Duodenal mucosa (tissue), 2 donors: Measurements from ENCODE around the gene DIPK1C.
A peak's percentile ranks its signal among the peaks of the same experiment; 100 is the strongest.

Experiments used
- H3K27ac ChIP-seq: one replicate; pipeline ENCODE4 v1.7.0; 2013; ENCODE audit warnings: low read depth, low read length
- H3K27me3 ChIP-seq, 2 donors: one replicate each; pipeline ENCODE4 v1.7.0; 2013; ENCODE audit warnings: low read length in 2 of 2, control low read depth in 1 of 2; ENCODE audit not compliant: insufficient read depth in 2 of 2, control insufficient read depth in 1 of 2
- H3K36me3 ChIP-seq, 2 donors: one replicate each; pipeline ENCODE4 v1.7.0; 2013; ENCODE audit warnings: low read length in 2 of 2, control low read depth in 1 of 2; ENCODE audit not compliant: insufficient read depth in 2 of 2, control insufficient read depth in 1 of 2
- H3K4me1 ChIP-seq, 2 donors: one replicate each; pipeline ENCODE4 v1.7.0; 2013; ENCODE audit warnings: low read length in 2 of 2, control low read depth in 1 of 2; ENCODE audit not compliant: insufficient read depth in 2 of 2, control insufficient read depth in 1 of 2
- H3K4me3 ChIP-seq, 2 donors: one replicate each; pipeline ENCODE4 v1.7.0; 2013; ENCODE audit warnings: low read length in 2 of 2, low read depth in 1 of 2
- H3K9ac ChIP-seq, 2 donors: one replicate each; pipeline ENCODE4 v1.7.0; 2013; ENCODE audit warnings: low read length in 2 of 2, low read depth in 1 of 2
- H3K9me3 ChIP-seq, 2 donors: one replicate each; pipeline ENCODE4 v1.7.0; 2013; ENCODE audit warnings: low read length in 2 of 2, control low read depth in 1 of 2; ENCODE audit not compliant: control insufficient read depth in 1 of 2

DIPK1C gene

GRCh38 chr18:74486119-74486849 lies 29.2 kb upstream of the DIPK1C start:
- no peaks in the 10 kb centered on the region for H3K9me3 ChIP-seq
- H3K9ac ChIP-seq = no peak overlapping the region
- no peak overlapping the region for H3K27ac ChIP-seq

GRCh38 chr18:74482697-74483096 lies 25.6 kb upstream of the DIPK1C start:
- Histone ChIP-seq H3K4me1 (peaks cover 9 to 20% of the 10 kb centered on the region in 2 donors), H3K27me3 (no peaks in the 10 kb centered on the region), H3K9ac (no peak overlapping the region), H3K36me3 (no peaks in the 10 kb centered on the region), H3K9me3 (no peaks in the 10 kb centered on the region), H3K4me3 (no peak overlapping the region), H3K27ac (no peak overlapping the region)

More at GRCh38 chr18:74486119-74486849, 29.2 kb upstream of the DIPK1C start:
- no peak overlapping the region for H3K4me3 ChIP-seq
- peaks cover 0 to 5% of the 10 kb centered on the region in 2 donors for H3K4me1 ChIP-seq
- H3K27me3 ChIP-seq = no peaks in the 10 kb centered on the region
- H3K36me3 ChIP-seq = no peaks in the 10 kb centered on the region

GRCh38 chr18:74480149-74480651 lies 23.1 kb upstream of the DIPK1C start:
- Histone ChIP-seq H3K4me3 (peak overlapping the region; percentile 32 to 59), H3K36me3 (no peaks in the 10 kb centered on the region), H3K27me3 (no peaks in the 10 kb centered on the region), H3K4me1 (peaks cover 9 to 20% of the 10 kb centered on the region in 2 donors), H3K9me3 (no peaks in the 10 kb centered on the region), H3K9ac (no peak overlapping the region), H3K27ac (no peak overlapping the region)

GRCh38 chr18:74479486-74480148 lies 22.5 kb upstream of the DIPK1C start:
- Histone ChIP-seq H3K4me3 (no peak overlapping the region), H3K9me3 (no peaks in the 10 kb centered on the region), H3K27ac (no peak overlapping the region), H3K4me1 (peaks cover 9 to 16% of the 10 kb centered on the region in 2 donors), H3K9ac (no peak overlapping the region), H3K27me3 (no peaks in the 10 kb centered on the region), H3K36me3 (no peaks in the 10 kb centered on the region)

- Histone ChIP-seq H3K27me3 (no peaks in the 10 kb centered on the region), H3K4me3 (no peak overlapping the region), H3K36me3 (no peaks in the 10 kb centered on the region), H3K9me3 (no peaks in the 10 kb centered on the region), H3K4me1 (peaks cover 9 to 14% of the 10 kb centered on the region in 2 donors), H3K27ac (no peak overlapping the region), H3K9ac (no peak overlapping the region)
These were observed 21.8 kb upstream of the DIPK1C start for GRCh38 chr18:74478880-74479279.

- H3K4me1 ChIP-seq = peaks cover 9 to 14% of the 10 kb centered on the region in 2 donors
- H3K4me3 ChIP-seq = no peak overlapping the region
- no peaks in the 10 kb centered on the region for H3K36me3 ChIP-seq
- no peak overlapping the region for H3K9ac ChIP-seq
- H3K27ac ChIP-seq = no peak overlapping the region
- H3K9me3 ChIP-seq = no peaks in the 10 kb centered on the region
- no peaks in the 10 kb centered on the region for H3K27me3 ChIP-seq
These were observed 21.2 kb upstream of the DIPK1C start for GRCh38 chr18:74478316-74478715.

- Histone ChIP-seq H3K4me3 (no peak overlapping the region), H3K9me3 (no peaks in the 10 kb centered on the region), H3K27ac (no peak overlapping the region), H3K27me3 (no peaks in the 10 kb centered on the region), H3K36me3 (no peaks in the 10 kb centered on the region), H3K9ac (no peak overlapping the region), H3K4me1 (peaks cover 9 to 14% of the 10 kb centered on the region in 2 donors)
These were observed 20.7 kb upstream of the DIPK1C start for GRCh38 chr18:74477771-74478170.

- no peak overlapping the region for H3K4me3 ChIP-seq
- H3K27me3 ChIP-seq = no peaks in the 10 kb centered on the region
- peaks cover 9 to 14% of the 10 kb centered on the region in 2 donors for H3K4me1 ChIP-seq
- H3K9me3 ChIP-seq = no peaks in the 10 kb centered on the region
- H3K9ac ChIP-seq = no peak overlapping the region
- no peak overlapping the region for H3K27ac ChIP-seq
- H3K36me3 ChIP-seq = no peaks in the 10 kb centered on the region
These were observed 19.0 kb upstream of the DIPK1C start for GRCh38 chr18:74476140-74476539.

- H3K27me3 ChIP-seq = no peaks in the 10 kb centered on the region
- H3K36me3 ChIP-seq = no peaks in the 10 kb centered on the region
- no peak overlapping the region for H3K27ac ChIP-seq
- peaks cover 0 to 4% of the 10 kb centered on the region in 2 donors for H3K9me3 ChIP-seq
- H3K9ac ChIP-seq = no peak overlapping the region
- H3K4me1 ChIP-seq = no peaks in the 10 kb centered on the region
- no peak overlapping the region for H3K4me3 ChIP-seq
These were observed 17.0 kb upstream of the DIPK1C start for GRCh38 chr18:74473976-74474640.

- H3K36me3 ChIP-seq = no peaks in the 10 kb centered on the region
- H3K4me1 ChIP-seq = no peaks in the 10 kb centered on the region
- H3K27me3 ChIP-seq = no peaks in the 10 kb centered on the region
- peaks cover 0 to 4% of the 10 kb centered on the region in 2 donors for H3K9me3 ChIP-seq
- no peak overlapping the region for H3K4me3 ChIP-seq
- H3K9ac ChIP-seq = no peak overlapping the region
- H3K27ac ChIP-seq = no peak overlapping the region
These were observed 15.2 kb upstream of the DIPK1C start for GRCh38 chr18:74472312-74472711.
